Measurements from ENCODE around the gene TDRD10. TPM values are rescaled to one million over a fixed set of nuclear protein-coding genes. Genes with fewer than 3 reads are reported as not detected.

Gene TDRD10
- total and polyA plus RNA-seq, 8 donors, result 0.18 to 4.1 (median 1.4) TPM; not detected in 2

DNA sequence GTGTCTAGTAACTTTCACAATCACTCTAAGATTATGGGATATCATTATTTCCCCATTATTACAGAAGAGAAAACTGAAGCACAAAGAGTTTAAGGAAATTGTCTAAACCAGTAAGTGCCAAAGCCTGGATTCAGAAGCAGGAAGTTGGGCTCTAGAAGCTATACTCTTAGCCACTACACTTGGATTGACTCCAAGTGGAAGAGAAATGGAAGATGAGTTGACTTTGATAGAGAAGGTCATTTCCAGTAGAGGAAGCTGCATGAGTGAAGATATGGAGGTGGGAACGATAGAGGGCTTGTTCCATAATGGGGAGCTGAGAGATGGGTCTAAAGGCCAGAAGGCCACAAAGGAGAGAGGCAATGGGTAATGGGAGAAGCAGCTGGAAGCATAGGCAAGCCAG lies 11.7 kb upstream of the TDRD10 start:
- H3K9me3 ChIP-seq, result no peaks in the 10 kb centered on the region
- H3K27me3 ChIP-seq, result peaks cover 0 to 11% (median 0%) of the 10 kb centered on the region in 3 donors
- TF ChIP-seq, protein P1, sequence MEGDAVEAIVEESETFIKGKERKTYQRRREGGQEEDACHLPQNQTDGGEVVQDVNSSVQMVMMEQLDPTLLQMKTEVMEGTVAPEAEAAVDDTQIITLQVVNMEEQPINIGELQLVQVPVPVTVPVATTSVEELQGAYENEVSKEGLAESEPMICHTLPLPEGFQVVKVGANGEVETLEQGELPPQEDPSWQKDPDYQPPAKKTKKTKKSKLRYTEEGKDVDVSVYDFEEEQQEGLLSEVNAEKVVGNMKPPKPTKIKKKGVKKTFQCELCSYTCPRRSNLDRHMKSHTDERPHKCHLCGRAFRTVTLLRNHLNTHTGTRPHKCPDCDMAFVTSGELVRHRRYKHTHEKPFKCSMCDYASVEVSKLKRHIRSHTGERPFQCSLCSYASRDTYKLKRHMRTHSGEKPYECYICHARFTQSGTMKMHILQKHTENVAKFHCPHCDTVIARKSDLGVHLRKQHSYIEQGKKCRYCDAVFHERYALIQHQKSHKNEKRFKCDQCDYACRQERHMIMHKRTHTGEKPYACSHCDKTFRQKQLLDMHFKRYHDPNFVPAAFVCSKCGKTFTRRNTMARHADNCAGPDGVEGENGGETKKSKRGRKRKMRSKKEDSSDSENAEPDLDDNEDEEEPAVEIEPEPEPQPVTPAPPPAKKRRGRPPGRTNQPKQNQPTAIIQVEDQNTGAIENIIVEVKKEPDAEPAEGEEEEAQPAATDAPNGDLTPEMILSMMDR (IDR thresholded peaks at IDR 0.05), result no peak
- peak overlapping the region in 1 of 5 donors; percentile 23 for H3K27ac ChIP-seq
- WGBS, 5 donors, result 62 to 85% (median 66%) methylated on average over 1 of the region's 1 CpG
- H3K4me3 ChIP-seq, result no peak overlapping the region
- H3K36me3 ChIP-seq, result peaks cover 0 to 3% (median 0%) of the 10 kb centered on the region in 4 donors
- H3K4me1 ChIP-seq, result peaks cover 0 to 21% (median 13%) of the 10 kb centered on the region in 4 donors
- intact Hi-C loops (cut with DNase I; ENCODE audit: low total_unique reads), result no loop called here
- no peak for DNase-seq

GRCh38 chr1:154492115-154492514 lies 9.9 kb upstream of the TDRD10 start:
- intact Hi-C loops (cut with DNase I; ENCODE audit: low total_unique reads), result no loop called here
- 69 to 85% (median 75%) methylated on average over 4 of the region's 4 CpGs for WGBS, 5 donors
- TF ChIP-seq POLR2AphosphoS5 (IDR thresholded peaks at IDR 0.05), result no peak
- TF ChIP-seq, protein P1 (IDR thresholded peaks at IDR 0.05), result no peak
- TF ChIP-seq EP300 (IDR thresholded peaks at IDR 0.05), result no peak
- TF ChIP-seq POLR2A (IDR thresholded peaks at IDR 0.05), result no peak
- peaks cover 0 to 16% (median 3%) of the 10 kb centered on the region in 4 donors for H3K4me1 ChIP-seq
- DNase-seq, result no peak
- no peaks in the 10 kb centered on the region for H3K9me3 ChIP-seq
- peak overlapping the region in 3 of 5 donors; percentile 7 to 30 (median 14) for H3K27ac ChIP-seq
- peaks cover 0 to 11% (median 0%) of the 10 kb centered on the region in 3 donors for H3K27me3 ChIP-seq
- peaks cover 0 to 3% (median 0%) of the 10 kb centered on the region in 4 donors for H3K36me3 ChIP-seq
- no peak overlapping the region for H3K4me3 ChIP-seq

DNA sequence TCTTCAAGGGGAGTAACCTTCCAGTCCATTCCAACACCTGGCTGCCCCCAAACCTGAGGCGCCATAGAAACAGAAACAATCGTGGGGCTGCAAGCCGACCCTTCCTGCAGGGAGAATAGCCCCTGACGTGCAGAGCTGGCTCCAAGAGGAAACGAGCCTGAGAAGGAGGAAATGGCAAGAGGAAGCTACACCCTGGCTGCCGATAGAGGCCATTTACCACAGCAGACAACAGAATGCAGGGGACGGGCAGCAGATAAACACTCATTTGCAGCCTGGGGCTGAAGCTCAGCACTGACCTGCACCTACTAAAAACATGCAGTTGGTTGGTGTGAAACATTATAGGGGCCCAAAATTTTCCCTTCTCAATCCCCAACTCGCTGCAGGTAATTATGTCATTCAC lies 8.7 kb upstream of the TDRD10 start:
- Histone ChIP-seq H3K4me1 (peaks cover 0 to 20% (median 4%) of the 10 kb centered on the region in 4 donors), H3K4me3 (no peak overlapping the region), H3K9me3 (no peaks in the 10 kb centered on the region), H3K36me3 (peaks cover 0 to 3% (median 0%) of the 10 kb centered on the region in 4 donors), H3K27me3 (peaks cover 0 to 18% (median 0%) of the 10 kb centered on the region in 3 donors), H3K27ac (peak overlapping the region in 2 of 5 donors; percentile 14 to 30)
- intact Hi-C loops (cut with DNase I; ENCODE audit: low total_unique reads), result no loop called here
- no peak for TF ChIP-seq POLR2A (IDR thresholded peaks at IDR 0.05)
- TF ChIP-seq, protein P1 (IDR thresholded peaks at IDR 0.05), result no peak
- peak in 1 of 3 donors; percentile 55 for TF ChIP-seq POLR2AphosphoS5 (IDR thresholded peaks at IDR 0.05)
- DNase-seq, result peak in 1 of 2 donors; percentile 69
- 26 to 38% (median 30%) methylated on average over 7 to 8 of the region's 8 CpGs for WGBS, 5 donors

- H3K27ac ChIP-seq, result peak overlapping the region in 3 of 5 donors; percentile 7 to 44 (median 9)
- WGBS, 5 donors, result 75 to 82% (median 76%) methylated on average over 8 of the region's 8 CpGs
Measured at GRCh38 chr1:154495496-154496273, 6.3 kb upstream of the TDRD10 start.

More at GRCh38 chr1:154495496-154496273, 6.3 kb upstream of the TDRD10 start:
- no peak for DNase-seq
- H3K9me3 ChIP-seq, result no peaks in the 10 kb centered on the region
- no peak overlapping the region for H3K4me3 ChIP-seq
- H3K27me3 ChIP-seq, result peaks cover 0 to 42% (median 11%) of the 10 kb centered on the region in 3 donors
- H3K4me1 ChIP-seq, result peaks cover 0 to 20% (median 4%) of the 10 kb centered on the region in 4 donors
- H3K36me3 ChIP-seq, result no peaks in the 10 kb centered on the region
- intact Hi-C loops (cut with DNase I; ENCODE audit: low total_unique reads), result no loop called here
- no peak for TF ChIP-seq EP300 (IDR thresholded peaks at IDR 0.05)
- TF ChIP-seq, protein P1 (IDR thresholded peaks at IDR 0.05), result no peak
- no peak for TF ChIP-seq POLR2AphosphoS5 (IDR thresholded peaks at IDR 0.05)
- TF ChIP-seq POLR2A (IDR thresholded peaks at IDR 0.05), result no peak
